Muscle of back (tissue), 11 donors: ENCODE results near the gene DNAJC6. TPM values are rescaled to one million over a fixed set of nuclear protein-coding genes. Genes with fewer than 3 reads are reported as not detected.
"Not testable (repeated sequence)": the region's sequence is repeated elsewhere in the genome, so short reads cannot be mapped to it uniquely, and the experiment has no call there.

Experiments used
- DNase-seq, 3 donors: peaks; one replicate each; pipeline versions ENCODE4 v3.0.0 to v3.0.0-alpha.2; 2013
- polyA plus RNA-seq, 10 donors: library from polyadenylated mRNA; unstranded; fragments of 120-200 nt; gene quantifications; one replicate each; pipeline ENCODE4 v1.2.1, GENCODE V29; 2013; ENCODE audit not compliant: insufficient read length in 10 of 10

The DNAJC6 gene
- polyA plus RNA-seq, 10 donors = 0.57 to 2.0 (median 1.1) TPM

- no peak for DNase-seq
These were observed 45.8 kb downstream of the DNAJC6 start for GRCh38 chr1:65355031-65355712.

- no peak for DNase-seq
These were observed 48.1 kb downstream of the DNAJC6 start for GRCh38 chr1:65357291-65357960.

- DNase-seq = no peak
These were observed 50.5 kb downstream of the DNAJC6 start for GRCh38 chr1:65359888-65360287.

- no peak for DNase-seq
These were observed 51.3 kb downstream of the DNAJC6 start for GRCh38 chr1:65360648-65361047.

- DNase-seq = no peak
These were observed 53.2 kb downstream of the DNAJC6 start for GRCh38 chr1:65362545-65362944.

- no peak for DNase-seq
These were observed 54.1 kb downstream of the DNAJC6 start for GRCh38 chr1:65363484-65363883.

- no peak for DNase-seq
These were observed 59.1 kb downstream of the DNAJC6 start for GRCh38 chr1:65368403-65368802.

GRCh38 chr1:65371544-65371943, 62.2 kb downstream of the DNAJC6 start:
- no peak for DNase-seq

GRCh38 chr1:65372557-65372956, 63.2 kb downstream of the DNAJC6 start:
- no peak for DNase-seq

- DNase-seq = no peak
These were observed 68.3 kb downstream of the DNAJC6 start for GRCh38 chr1:65377496-65378246.

- DNase-seq = no peak
These were observed 69.1 kb downstream of the DNAJC6 start for GRCh38 chr1:65378247-65378946.

- DNase-seq = not testable (repeated sequence)
These were observed 75.1 kb downstream of the DNAJC6 start for GRCh38 chr1:65384426-65384825.

GRCh38 chr1:65386439-65386838, 77.1 kb downstream of the DNAJC6 start:
- no peak for DNase-seq

- DNase-seq = no peak
These were observed 78.5 kb downstream of the DNAJC6 start for GRCh38 chr1:65387821-65388220.

GRCh38 chr1:65388908-65389695, 79.8 kb downstream of the DNAJC6 start:
- no peak for DNase-seq

GRCh38 chr1:65392497-65392896, 83.2 kb downstream of the DNAJC6 start:
- DNase-seq = no peak

GRCh38 chr1:65393347-65393746, 84.0 kb downstream of the DNAJC6 start:
- peak in 1 of 3 donors; percentile 2 for DNase-seq

- no peak for DNase-seq
These were observed 84.6 kb downstream of the DNAJC6 start for GRCh38 chr1:65393928-65394327.

- DNase-seq = peak in 1 of 3 donors; percentile 11
These were observed 86.7 kb downstream of the DNAJC6 start for GRCh38 chr1:65395887-65396612.

- DNase-seq = no peak
These were observed 88.7 kb downstream of the DNAJC6 start for GRCh38 chr1:65398083-65398482.

GRCh38 chr1:65399003-65399402, 89.7 kb downstream of the DNAJC6 start:
- no peak for DNase-seq
